ENCODE data around the gene ZNF341.
A peak's percentile ranks its signal among the peaks of the same experiment; 100 is the strongest.

ZNF341 gene

DNA sequence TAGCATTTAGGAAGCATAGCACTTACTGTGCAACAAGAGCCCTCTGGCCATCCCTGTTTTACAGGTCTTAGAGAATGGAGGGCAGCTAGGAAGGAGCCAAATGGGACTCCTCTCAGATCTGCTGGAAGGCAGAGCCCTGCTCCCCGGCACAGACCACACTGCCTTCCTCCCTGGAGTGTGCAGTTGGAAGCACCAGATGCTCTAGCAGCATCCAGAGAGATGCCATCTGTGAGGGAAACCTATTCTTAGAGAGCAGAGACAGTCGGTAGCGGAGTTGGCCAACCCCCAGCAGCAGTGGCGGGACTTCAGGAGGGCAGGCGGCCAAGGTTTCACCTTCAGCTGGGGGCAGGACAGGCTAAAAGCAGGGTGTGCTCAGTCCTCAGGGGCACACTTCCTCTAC lies 28.9 kb upstream of the ZNF341 start:
- no peak for DNase-seq

DNA sequence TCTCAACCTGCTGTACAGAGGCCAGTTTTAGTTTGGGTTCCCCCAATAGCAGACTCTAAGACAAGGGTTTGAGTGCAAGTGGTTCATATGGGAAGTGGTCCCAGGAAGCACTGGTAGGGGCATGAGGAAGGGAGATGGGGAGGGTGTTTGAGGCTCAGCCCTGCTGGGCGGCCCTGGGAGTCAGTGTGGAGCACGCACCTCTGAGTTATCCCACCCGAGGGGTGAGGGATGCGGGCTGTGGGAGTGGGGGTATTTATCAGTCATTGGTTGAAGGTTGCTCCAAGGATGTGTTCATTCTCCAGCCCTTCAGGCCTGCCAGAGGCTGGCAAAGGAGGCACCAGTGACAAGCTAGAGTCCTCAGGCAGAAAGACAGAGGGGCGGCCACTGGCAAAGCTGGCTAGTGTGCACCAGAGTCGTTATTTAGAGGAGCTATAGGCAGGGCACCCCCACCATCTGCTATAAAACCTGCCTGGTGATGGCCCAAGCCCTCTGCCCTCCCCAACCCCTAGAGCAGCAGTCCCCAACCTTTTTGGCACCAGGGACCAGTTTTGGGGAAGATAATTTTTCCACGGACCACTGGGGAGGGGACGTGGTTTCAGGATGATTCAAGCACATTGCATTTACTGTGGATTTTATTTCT lies 28.2 kb upstream of the ZNF341 start:
- DNase-seq: no peak

DNA sequence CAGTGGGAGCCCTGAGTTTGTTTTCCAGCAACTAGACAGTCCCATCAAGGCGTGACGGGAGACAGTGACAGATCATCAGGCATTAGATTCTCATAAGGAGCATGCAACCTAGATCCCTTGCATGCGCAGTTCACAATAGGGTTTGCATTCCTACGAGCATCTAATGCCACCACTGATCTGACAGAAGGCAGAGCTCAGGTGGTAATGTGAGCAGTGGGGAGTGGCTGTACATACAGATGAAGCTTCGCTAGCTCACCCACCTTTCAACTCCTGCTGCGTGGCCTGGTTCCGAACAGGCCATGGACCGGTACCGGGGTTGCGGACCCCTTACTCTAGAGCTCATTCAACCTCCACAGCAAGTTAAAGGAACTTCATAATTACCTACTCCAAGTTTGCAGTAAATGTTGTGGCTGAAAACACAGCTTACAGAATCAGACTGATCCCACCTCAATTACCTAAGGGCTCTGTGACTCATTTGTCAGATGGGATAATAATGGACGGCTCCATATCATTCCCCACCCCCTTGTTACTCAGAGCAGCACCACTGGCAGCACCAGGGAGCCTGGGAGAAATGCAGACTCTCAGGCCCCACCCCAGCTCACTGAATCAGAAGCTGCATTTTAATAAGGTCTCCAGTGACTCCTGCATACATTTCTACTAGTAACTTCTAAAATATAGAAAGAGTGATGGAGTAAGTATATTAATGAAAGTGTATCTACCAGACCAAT lies 27.4 kb upstream of the ZNF341 start:
- DNase-seq: no peak

DNA sequence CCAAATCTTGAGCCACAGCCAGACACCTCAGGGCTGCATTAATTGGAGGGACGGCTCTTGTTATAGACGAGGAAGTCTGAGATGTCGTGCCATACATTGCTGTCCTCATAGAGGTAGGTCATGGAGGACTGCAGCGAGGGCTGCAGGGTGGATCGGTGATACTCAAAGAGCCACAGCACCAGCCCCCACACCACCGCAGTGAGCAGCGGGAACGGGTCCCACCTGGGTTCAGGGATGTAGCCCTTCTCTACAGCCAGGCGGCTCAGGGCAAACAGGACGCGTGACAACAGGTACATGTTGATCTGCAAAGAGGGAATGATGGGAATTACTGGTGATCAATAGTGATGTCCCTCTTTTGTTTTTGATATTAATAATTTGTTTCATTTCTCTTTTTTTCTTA lies 24.1 kb upstream of the ZNF341 start:
- DNase-seq: no peak

- no peak for DNase-seq
Measured at GRCh38 chr20:33709398-33709797, 22.4 kb upstream of the ZNF341 start.

DNA sequence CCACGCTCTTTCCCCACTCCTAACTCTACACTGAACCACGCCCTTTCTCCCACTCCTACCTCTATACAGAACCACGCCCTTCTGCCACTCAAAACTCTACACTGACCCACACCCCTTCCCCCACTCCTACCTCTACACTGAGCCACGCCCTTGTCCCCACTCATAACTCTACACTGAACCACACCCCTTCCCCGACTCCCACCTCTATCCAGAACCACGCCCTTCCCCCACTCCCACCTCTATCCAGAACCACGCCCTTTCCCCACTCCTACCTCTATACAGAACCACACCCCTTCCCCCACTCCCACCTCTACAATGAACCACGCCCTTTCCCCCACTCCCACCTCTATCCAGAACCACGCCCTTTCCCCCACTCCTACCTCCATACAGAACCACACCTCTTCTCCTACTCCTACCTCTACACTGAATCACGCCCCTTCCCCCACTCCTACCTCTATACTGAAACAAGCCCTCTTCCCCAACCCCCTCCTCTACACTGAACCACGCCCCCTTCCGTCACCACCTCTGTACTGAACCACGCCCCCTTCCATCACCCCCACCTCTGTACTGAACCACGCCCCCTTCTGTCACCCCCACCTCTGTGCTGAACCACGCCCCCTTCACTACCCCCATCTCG lies 21.8 kb upstream of the ZNF341 start:
- no peak for DNase-seq

DNA sequence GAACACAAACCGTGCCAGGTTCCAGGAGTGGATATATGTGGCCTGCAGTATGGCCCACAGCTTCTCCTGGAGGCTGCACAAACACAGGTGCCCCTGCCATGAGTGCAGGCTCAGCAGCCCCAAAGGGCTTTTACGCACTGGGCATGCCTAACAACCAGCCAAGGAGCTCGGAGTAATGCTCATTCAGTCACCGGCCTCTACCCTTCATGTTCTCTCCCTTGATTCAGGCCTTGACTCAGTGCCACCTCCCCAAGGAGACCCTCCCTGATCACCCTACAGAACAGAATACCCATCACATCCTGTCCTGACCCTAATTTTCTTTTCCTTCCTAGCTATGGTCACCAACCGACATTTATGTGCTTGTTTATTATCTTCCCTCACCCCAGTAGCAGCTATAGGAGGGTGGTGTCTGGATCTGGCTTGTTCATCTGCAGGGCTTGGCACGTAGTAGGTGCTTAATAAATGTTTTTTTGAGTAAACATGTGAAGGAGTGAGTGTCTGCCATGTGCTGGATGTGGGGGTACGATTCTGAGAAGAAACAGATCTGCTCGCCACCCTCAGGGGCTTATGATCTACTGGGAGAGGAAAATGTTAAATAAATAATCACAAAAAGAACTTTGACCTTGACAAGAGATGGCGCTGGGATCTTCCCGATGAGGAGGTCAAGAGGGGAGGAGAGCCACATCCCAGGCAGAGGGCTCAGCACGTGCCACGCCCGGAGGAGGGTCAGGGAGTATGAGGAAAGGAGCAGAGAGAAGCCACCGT lies 20.9 kb upstream of the ZNF341 start:
- DNase-seq: no peak

GRCh38 chr20:33711446-33711738 lies 20.4 kb upstream of the ZNF341 start:
- no peak for DNase-seq

DNA sequence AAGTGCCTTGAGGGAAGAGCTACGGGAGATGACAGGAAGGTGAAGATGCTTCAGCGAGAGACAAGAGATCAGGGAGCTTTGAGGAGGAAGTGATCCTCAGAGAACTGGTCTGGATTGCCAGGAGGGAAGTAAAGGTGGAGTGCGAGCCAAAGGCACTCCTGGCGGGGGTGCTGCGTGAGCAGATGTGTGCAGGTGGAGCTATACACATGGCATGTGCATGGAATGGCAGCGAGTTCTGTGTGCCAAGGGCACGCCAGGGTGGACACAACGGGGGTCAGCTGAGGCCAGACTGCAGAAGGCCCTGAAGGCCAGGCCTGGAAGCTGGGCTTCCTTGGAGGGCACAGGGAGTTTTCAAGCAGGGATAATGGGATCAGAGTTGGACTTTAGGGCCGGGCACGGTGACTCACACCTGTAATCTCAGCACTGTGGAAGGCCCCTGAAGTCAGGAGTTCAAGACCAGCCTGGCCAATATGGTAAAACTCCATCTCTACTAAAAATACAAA lies 17.9 kb upstream of the ZNF341 start:
- DNase-seq: no peak

- DNase-seq: no peak
Measured at GRCh38 chr20:33716498-33716897, 15.3 kb upstream of the ZNF341 start.

DNA sequence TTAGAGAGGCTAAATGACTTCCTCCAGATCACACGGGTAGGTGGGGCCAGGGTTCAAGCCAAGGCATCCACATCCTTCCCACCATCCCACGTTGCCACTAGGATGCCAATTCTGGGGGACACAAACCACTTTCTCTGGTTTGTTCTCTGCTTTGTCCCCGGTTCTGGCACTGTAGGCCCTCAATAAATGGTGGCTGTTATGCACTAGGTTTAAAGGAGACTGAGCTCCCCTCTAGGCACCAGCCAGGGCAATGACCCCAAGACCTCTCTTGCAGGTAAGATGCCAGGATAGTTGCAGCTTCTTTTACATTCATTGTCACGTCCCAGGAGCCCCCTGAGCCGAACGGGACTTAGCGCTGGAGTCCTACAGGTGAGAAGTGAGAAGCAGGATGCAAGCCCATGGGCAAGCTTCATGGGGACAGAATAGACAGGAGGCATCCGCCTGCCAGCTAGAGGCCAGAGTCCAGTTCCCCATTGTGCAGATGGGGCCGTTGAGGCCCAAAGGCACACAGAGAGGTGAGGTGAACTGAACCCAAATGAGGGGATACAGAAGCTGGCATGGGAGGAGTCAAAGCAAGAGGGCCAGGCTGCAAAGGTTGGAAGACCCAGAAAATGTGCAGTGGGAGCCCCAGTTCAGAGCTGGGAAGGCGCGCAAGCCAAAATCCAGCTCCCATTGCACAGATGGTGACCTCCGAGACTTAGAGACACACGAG lies 12.4 kb upstream of the ZNF341 start:
- DNase-seq: no peak

DNA sequence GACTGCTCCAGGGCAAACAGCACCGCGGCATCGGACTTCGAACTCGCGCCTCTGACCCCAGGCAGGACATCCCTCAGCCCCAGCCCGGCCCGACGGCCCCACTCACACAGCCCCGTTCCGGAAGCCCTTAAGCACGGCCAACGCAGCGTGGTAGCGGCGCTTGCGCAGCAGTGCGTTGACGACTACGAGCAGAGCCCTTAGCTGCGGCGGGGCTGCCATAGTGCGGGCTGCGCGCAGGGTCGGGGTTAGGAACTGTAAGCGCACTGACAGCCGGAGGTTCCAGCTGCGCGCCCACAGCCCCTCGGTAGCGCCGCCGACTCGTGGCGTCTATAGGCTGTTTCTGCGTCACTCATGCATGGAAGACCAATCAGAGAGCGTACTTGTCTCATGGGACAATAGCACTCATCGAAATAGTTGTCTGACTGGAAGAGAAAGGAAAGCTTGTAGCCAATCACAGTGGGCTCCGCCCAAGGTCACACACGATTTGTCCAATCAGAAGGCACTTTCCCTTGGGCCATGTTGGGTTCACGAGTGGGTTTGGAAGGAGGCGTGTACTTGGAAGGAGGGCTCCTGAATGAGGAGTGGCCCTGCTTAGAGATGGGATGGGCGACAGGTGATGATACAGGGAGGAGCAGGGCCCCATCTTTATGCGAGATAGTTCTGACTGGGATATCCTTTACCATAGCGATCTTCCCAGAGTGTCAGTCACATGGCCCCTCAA lies 11.6 kb upstream of the ZNF341 start, which contains the start of gene PXMP4:
TSS of gene PXMP4 (minus strand) at position 322 of the 721 bp plus-strand sequence. CDS start at position 219, 103 bp downstream.
- peak; percentile 95 for DNase-seq

- no peak for DNase-seq
Measured at GRCh38 chr20:33721391-33722140, 10.2 kb upstream of the ZNF341 start.

DNA sequence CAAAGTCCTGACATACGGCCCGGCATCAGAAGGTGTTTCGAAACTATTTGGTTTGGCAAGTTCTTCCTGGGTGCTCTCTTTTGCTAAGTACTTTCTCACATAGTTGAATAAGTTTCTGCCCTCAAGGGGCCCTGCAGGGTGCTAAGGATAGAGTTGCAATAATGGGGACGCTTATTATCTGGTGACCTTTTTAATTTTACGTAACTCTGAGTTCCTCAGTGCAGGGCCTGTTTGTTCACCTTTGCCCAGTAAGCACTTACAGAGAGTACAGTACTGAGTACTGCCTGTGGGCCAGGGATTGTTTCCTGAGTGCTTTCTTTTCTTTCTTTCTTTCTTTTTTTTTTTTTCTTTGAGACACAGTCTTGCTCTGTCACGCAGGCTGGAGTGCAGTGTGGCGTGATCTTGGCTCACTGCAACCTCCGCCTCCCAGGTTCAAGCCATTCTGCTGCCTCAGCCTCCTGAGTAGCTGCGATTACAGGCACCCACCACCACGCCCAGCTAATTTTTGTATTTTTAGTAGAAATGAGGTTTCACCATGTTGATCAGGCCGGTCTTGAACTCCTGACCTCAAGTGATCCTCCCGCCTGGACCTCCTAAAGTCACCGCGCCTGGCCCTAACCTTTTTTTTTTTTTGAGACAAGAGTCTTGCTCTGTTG lies 7.2 kb upstream of the ZNF341 start:
- no peak for DNase-seq

GRCh38 chr20:33725607-33726264 lies 6.1 kb upstream of the ZNF341 start:
- no peak for DNase-seq

- DNase-seq: no peak
Measured at GRCh38 chr20:33727115-33727479, 4.7 kb upstream of the ZNF341 start.

DNA sequence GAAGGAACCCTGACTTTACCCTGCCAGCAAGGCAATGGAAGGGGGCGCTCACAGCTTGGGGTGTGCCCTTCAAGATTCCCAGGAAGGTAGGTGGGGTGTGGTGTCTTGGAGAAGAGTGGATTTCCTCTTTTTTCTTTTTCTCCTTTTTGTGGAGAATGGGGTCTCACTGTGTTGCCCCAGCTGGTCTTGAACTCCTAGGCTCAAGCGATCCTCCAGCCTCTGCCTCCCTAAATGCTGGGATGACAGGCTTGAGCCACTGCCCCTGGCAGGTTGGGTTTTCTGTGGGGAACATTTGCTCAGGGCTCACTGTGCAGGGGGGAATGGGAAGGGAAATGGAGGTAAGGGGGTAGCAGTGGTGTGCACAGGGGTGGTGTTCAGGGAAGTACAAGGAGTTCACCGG lies 4.0 kb upstream of the ZNF341 start:
- DNase-seq: no peak

- DNase-seq: no peak
Measured at GRCh38 chr20:33728463-33728862, 3.3 kb upstream of the ZNF341 start.

DNA sequence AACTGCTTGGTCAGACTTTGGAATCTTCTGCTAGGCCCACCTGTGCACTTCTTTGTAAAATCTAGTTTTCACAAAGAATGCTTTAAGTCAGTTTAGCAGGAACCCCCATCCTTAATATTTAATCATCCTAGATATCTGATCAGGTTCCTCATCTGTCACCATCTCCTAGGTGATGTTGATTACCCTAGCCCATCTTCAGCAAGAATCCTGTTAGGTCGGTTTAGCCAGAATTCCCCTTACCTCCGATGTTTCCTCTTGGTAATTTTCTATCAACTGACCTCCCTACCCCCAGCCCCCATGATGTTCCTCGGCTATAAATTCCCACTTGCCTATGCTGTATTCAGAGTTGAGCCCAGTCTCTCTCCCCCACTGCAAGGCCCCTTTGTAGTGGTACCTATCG lies 2.7 kb upstream of the ZNF341 start:
- DNase-seq: no peak

All from left hindlimb (tissue), 1 donor.